ENCODE measurements around the gene PLD5. TPM values are rescaled to one million over a fixed set of nuclear protein-coding genes. Genes with fewer than 3 reads are reported as not detected.

Gene PLD5
- total and polyA plus RNA-seq, 9 donors = 0.35 to 6.2 (median 1.1) TPM

DNA sequence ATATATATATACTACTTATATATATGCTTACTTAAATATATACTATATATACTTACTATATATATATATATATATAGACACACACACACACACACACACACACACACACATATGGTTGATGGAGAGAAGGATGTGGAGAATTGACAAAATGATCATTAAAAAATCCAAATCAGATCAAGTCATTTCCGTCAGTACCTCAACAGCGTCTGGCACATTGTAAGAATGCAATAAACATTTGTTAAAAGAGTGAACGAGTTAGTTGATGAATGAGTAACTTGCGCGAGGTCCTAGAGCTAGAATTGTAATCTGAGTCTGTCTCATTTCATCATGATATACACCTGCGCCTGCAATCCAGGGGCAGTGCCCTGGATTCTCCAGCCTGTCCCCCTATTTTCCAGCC is 282.6 kb downstream of the PLD5 start:
- intact Hi-C loops (cut with DNase I) = no loop called here
- H3K36me3 ChIP-seq = no peaks in the 10 kb centered on the region
- no peak for TF ChIP-seq EP300 (IDR thresholded peaks at IDR 0.05)
- no peak for TF ChIP-seq POLR2A (IDR thresholded peaks at IDR 0.05)
- no peak for TF ChIP-seq CTCF (IDR thresholded peaks at IDR 0.05)
- H3K27me3 ChIP-seq = no peaks in the 10 kb centered on the region
- H3K9me3 ChIP-seq = no peaks in the 10 kb centered on the region
- H3K27ac ChIP-seq = no peak overlapping the region
- WGBS, 3 donors = 85 to 96% (median 93%) methylated on average over 6 of the region's 6 CpGs
- H3K4me1 ChIP-seq (ENCODE audit: insufficient read depth) = no peaks in the 10 kb centered on the region
- no peak overlapping the region for H3K4me3 ChIP-seq
- DNase-seq = no peak

DNA sequence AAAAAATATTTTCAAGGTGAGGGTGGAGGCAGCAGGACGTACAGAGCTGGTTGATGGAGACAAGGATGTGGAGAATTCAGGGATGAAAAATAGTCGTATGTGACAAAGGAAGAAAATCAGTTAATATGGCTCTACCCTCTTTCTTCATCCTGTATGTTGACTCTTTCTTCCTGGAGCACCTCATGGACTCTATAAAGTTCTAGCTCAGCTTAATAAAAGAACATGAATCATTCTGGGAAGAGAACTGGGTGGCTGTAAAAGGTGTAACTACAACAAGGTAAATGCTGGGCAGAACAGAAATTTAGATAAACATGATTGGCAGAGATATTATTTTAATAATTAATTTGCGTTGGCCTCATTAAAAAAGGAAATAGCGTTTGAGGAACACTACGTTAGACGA is 283.8 kb downstream of the PLD5 start:
- Histone ChIP-seq H3K4me3 (no peak overlapping the region), H3K27me3 (no peaks in the 10 kb centered on the region), H3K4me1 (ENCODE audit: insufficient read depth) (no peaks in the 10 kb centered on the region), H3K27ac (no peak overlapping the region), H3K36me3 (no peaks in the 10 kb centered on the region), H3K9me3 (no peaks in the 10 kb centered on the region)
- no peak for DNase-seq
- WGBS, 3 donors = 84 to 89% (median 88%) methylated on average over 6 of the region's 6 CpGs
- no peak for TF ChIP-seq POLR2A (IDR thresholded peaks at IDR 0.05)
- TF ChIP-seq EP300 (IDR thresholded peaks at IDR 0.05) = no peak
- no peak for TF ChIP-seq CTCF (IDR thresholded peaks at IDR 0.05)
- intact Hi-C loops (cut with DNase I) = no loop called here

GRCh38 chr1:242240077-242240476 is 284.4 kb downstream of the PLD5 start:
- 34 to 47% (median 34%) methylated on average over 4 of the region's 4 CpGs for WGBS, 3 donors
- intact Hi-C loops (cut with DNase I) = no loop called here

DNA sequence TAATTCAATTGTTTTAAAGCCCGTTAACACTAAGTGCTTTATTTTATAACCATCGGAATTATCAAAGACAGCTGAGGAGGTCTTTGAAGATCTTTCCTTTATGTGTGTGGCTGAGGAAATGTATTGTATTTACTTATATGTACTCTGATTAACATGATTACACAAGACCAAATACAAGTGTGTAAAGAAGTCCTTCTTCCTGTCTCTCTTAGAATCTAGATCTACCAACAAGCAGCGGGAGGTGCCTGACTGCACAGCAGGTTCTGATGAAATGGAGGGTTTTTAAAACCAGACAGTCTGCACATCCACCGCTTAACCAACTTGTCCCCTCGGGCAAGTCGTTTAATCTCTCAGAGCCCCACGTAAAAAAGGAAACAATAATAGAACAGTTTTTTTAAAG is 285.1 kb downstream of the PLD5 start:
- H3K4me1 ChIP-seq (ENCODE audit: insufficient read depth) = no peaks in the 10 kb centered on the region
- no peaks in the 10 kb centered on the region for H3K36me3 ChIP-seq
- H3K4me3 ChIP-seq = no peak overlapping the region
- DNase-seq = no peak
- no peaks in the 10 kb centered on the region for H3K9me3 ChIP-seq
- no peaks in the 10 kb centered on the region for H3K27me3 ChIP-seq
- no peak overlapping the region for H3K27ac ChIP-seq
- intact Hi-C loops (cut with DNase I) = no loop called here
- WGBS, 3 donors = 79 to 90% (median 86%) methylated on average over 7 of the region's 7 CpGs
- TF ChIP-seq EP300 (IDR thresholded peaks at IDR 0.05) (no peak), CTCF (IDR thresholded peaks at IDR 0.05) (no peak), POLR2A (IDR thresholded peaks at IDR 0.05) (no peak)

More at GRCh38 chr1:242240077-242240476, 284.4 kb downstream of the PLD5 start:
- Histone ChIP-seq H3K4me3 (no peak overlapping the region), H3K4me1 (ENCODE audit: insufficient read depth) (no peaks in the 10 kb centered on the region), H3K27me3 (no peaks in the 10 kb centered on the region), H3K36me3 (no peaks in the 10 kb centered on the region), H3K9me3 (no peaks in the 10 kb centered on the region), H3K27ac (no peak overlapping the region)
- no peak for TF ChIP-seq CTCF (IDR thresholded peaks at IDR 0.05)
- TF ChIP-seq EP300 (IDR thresholded peaks at IDR 0.05) = no peak
- no peak for TF ChIP-seq POLR2A (IDR thresholded peaks at IDR 0.05)
- no peak for DNase-seq

GRCh38 chr1:242237051-242237450 is 287.4 kb downstream of the PLD5 start:
- H3K4me1 ChIP-seq (ENCODE audit: insufficient read depth) = no peaks in the 10 kb centered on the region

More at GRCh38 chr1:242237051-242237450, 287.4 kb downstream of the PLD5 start:
- intact Hi-C loops (cut with DNase I) = no loop called here
- no peak overlapping the region for H3K27ac ChIP-seq
- H3K9me3 ChIP-seq = no peaks in the 10 kb centered on the region
- no peaks in the 10 kb centered on the region for H3K36me3 ChIP-seq
- no peak for DNase-seq
- 54 to 74% (median 67%) methylated on average over 1 of the region's 1 CpG for WGBS, 3 donors
- no peak overlapping the region for H3K4me3 ChIP-seq
- H3K27me3 ChIP-seq = no peaks in the 10 kb centered on the region
- no peak for TF ChIP-seq CTCF (IDR thresholded peaks at IDR 0.05)
- no peak for TF ChIP-seq EP300 (IDR thresholded peaks at IDR 0.05)
- TF ChIP-seq POLR2A (IDR thresholded peaks at IDR 0.05) = no peak

Data from ovary (tissue), 9 donors.